ENCODE data around the gene SLC22A3.
"Not testable (repeated sequence)": the region's sequence is repeated elsewhere in the genome, so short reads cannot be mapped to it uniquely, and the experiment has no call there.

DNA sequence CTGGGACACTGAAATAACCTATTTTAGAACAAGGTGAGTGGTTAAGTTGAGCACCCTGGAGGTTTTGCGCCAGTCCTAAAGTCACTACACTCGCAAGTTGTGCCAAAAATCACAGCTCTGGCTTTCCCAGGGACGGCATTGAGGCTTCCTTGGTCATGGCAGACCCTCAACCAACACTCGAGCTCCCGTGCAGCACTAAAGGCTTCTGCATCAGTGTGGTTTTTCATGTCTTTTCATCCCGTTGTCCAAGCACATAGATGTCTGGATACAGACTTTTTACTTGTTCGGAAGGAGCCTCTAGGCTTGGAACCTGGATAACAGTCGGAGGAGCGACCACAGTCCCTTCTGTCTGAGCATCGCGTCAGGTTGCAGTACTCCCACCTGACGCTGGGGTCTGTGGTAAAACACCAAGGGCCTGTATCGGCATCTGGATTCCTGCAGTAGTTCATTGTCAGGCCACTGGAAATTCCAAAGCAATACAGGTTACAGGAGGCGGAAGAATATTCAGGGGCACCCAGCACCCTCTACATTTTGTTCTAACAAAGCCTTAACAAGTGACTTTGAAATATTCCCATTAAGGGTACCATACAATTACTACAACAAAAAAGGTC, 119.2 kb downstream of the SLC22A3 start:
- TF ChIP-seq ZNF384 (IDR thresholded peaks at IDR 0.05); FOXK2 (IDR thresholded peaks at IDR 0.05); BHLHE40 (IDR thresholded peaks at IDR 0.05; ENCODE audit: borderline replicate concordance); SP1 (IDR thresholded peaks at IDR 0.05); FOXA1 (IDR thresholded peaks at IDR 0.05): not testable (repeated sequence)
